C1 segment of cervical spinal cord (tissue), 14 donors: Measurements from ENCODE around the gene TEDC2.
A peak's percentile ranks its signal among the peaks of the same experiment; 100 is the strongest.

ENCODE experiments used
- DNase-seq, 14 donors: peaks; one replicate each; lab custom pipeline; 2025; lab: John Stamatoyannopoulos, UW

The TEDC2 gene

GRCh38 chr16:2494616-2495015 is 34.7 kb downstream of the TEDC2 start:
- no peak for DNase-seq

DNA sequence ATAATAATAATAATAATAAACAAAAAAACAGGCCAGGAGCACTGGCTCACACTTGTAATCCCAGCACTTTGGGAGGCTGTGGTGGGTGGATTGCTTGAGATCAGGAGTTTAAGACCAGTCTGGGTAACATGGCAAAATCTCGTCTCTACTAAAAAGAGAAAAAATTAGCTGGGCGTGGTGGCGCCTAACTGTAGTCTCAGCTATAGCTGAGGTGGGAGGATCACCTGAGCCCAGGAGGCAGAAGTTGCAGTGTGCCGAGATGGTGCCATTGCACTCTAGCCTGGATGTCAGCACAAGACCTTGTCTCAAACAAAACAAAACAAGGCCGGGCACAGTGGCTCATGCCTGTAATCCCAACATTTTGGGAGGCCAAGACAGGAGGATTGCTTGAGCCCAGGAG is 35.1 kb downstream of the TEDC2 start:
- no peak for DNase-seq

- no peak for DNase-seq
These were observed 36.6 kb downstream of the TEDC2 start for GRCh38 chr16:2496223-2497115.

- DNase-seq = peak in 1 of 14 donors; percentile 30
These were observed 37.3 kb downstream of the TEDC2 start for GRCh38 chr16:2497116-2497630.

GRCh38 chr16:2497695-2498484 is 38.0 kb downstream of the TEDC2 start:
- no peak for DNase-seq

- peak in 1 of 14 donors; percentile 38 for DNase-seq
These were observed 38.8 kb downstream of the TEDC2 start for GRCh38 chr16:2498531-2499253.

GRCh38 chr16:2499454-2499853 is 39.5 kb downstream of the TEDC2 start:
- DNase-seq = no peak

DNA sequence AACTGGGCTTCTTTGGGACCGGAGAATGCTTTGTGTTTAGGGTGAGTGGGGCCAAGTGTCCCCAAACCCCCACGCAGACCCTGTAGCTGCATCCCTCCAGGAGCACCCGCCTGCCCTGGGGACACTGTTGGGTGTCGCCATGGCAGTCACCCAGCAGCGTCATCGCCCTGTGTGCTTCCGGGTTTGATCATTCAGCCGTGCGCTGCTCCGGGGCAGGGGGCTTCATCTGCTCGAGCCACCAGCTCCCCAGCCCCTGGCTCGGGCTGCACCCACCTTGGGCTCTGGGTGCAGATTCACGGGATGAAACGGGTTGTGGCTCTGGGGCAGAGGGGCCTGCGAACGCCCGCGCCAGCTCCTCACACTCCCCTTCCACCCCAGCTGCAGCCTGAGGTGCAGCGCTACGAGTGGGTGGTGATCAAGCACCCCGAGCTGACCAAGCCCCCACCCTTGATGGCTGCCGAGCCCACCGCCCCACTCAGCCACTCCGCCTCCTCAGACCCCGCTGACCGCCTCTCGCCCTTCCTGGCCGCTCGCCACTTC is 40.1 kb downstream of the TEDC2 start:
- no peak for DNase-seq

GRCh38 chr16:2500430-2500917 is 40.6 kb downstream of the TEDC2 start:
- DNase-seq = no peak

DNA sequence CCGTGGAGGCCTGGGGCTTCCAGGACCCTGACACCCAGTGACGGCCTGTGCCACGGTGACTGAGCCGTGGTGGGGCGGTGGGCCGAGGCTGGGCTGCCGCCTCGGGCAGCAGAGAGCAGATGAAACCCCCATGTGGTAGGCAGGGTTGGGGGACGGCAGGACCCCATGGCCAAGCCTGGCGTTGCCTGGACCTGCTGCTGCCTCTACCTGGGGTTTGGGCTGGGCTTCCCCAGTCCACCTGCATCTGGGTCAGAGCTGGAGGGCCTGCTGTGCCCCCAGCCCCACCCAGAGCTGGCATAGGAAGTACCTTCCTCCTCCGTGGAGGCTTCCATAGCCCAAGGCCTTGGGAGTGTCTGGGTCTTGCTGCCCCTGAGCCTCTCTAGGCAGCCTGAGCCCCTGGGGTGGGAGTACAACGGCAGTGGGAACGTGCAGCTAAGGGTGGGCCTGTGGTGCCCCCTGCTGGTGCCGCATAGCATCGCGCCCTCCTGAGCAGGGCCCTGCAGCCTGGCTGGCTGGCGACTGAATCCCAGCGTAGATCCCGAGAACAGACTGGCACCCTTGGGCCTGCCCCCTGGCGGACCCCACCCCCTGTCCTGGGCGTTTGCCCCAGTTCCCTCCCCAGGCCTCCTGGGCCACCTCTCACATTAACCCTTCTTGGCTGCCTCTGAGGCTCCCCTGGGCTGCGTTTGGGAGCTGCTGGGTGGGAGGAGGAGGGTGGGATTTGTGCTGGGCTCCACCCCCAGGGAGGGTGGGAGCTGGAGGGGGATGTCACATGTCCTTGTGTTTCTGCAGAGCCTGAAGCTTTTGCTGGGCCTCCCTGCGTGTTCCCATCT is 41.2 kb downstream of the TEDC2 start:
- peak in 13 of 14 donors; percentile 53 to 96 (median 82) for DNase-seq

GRCh38 chr16:2501946-2502895 is 42.3 kb downstream of the TEDC2 start:
- no peak for DNase-seq

- DNase-seq = no peak
These were observed 45.8 kb downstream of the TEDC2 start for GRCh38 chr16:2505695-2506094.

DNA sequence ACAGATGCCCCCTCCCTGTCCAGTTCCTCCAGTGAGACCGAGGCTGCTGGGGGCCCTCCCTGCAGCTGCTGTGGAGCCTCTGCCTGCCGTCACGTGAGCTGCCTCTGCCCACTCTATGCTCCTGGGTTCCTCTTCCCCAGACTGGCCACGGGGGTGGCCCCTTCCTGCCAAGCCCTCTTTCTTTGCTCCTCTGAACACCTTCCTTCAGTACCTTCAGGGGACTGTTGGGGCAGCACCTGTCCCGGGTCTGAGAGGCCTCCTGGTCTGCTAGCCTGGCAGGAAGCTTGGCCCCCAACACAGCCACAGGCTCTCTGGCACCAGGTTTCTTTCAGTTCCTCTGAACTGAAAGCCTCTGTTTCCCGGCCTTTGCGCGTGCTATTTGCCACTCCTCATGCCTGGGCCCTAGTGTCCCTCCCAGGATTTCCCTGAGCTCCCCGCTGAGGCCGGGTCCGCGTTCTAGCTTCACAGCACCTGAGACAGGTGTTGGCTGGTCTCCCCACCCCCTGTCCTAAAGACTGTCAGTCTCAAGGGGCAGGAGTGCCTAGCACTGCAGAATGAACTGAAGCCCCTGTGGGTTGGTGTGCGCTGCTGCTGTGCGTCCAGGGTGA is 47.2 kb downstream of the TEDC2 start:
- peak in 2 of 14 donors; percentile 38 to 46 for DNase-seq

- DNase-seq = peak in 2 of 14 donors; percentile 31 to 60
These were observed 47.8 kb downstream of the TEDC2 start for GRCh38 chr16:2507665-2508064.

DNA sequence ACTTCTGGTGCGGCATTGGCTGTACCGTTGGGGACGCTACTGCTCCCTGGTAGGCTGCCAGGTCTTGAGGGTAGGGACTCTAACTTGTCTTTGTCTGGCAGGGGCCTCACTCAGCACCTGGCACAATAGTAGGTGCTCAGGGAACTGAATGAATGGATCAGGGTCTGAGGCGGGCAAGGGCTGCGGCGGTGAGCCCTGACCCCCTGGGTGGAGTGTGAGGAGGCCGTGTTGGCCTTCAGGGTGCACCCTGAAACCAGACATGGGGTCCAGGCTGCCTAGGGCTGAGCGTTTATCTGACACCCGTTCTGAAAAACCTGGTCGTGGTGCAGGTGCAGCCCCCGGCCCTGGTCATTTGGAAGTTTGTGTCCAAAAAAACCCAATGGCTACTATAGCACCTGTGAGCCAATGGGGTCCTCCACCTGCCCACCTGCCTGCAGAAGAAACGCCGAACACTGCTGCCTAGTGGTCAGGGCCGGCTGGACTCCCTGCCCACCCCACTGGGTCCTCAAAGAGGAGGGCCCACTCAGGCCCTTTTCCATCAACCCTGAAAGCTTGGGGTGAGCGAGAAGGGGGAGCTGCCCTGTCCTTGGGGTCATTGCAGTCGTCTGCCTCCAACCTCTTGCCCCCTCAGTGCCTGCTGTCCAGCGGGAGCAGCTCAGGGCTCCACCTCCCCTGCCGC is 49.0 kb downstream of the TEDC2 start:
- DNase-seq = no peak

DNA sequence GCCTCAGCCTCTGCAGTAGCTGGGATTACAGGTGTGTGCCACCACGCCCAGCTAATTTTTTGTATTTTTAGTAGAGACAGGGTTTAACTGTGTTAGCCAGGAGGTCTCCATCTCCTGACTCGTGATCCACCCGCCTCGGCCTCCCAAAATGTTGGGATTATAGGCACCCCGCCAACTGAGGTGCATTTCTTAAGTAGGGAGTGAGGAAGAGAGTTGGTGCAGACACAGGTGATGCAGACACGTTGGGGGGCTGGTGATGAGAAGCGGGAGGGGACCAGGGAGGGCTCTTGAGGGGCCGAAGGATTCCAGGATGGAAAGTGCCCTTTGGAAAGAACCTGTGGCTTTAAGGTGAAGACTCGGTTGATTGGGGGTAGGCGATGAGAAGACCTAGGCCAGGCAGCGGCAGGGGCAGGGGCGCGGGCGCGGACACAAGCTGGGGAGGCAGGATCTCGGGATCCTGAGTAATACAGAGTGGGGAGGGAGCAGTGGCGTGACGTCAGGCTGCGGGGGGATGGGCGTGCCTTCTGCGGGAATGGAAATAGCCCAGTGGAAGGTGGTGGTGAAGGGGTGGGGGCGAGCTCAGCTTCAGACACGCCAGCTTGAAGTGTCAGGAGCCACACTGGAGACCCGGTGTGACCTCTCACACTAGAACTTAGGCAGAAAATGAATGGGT is 51.4 kb downstream of the TEDC2 start:
- DNase-seq = peak in 4 of 14 donors; percentile 14 to 68 (median 46)

GRCh38 chr16:2511996-2512734 is 52.3 kb downstream of the TEDC2 start:
- no peak for DNase-seq
